ENCODE results near the gene DHRSX. TPM values are rescaled to one million over a fixed set of nuclear protein-coding genes. Genes with fewer than 3 reads are reported as not detected.
"Not testable (repeated sequence)": the region's sequence is repeated elsewhere in the genome, so short reads cannot be mapped to it uniquely, and the experiment has no call there.

DHRSX gene
- total RNA-seq, 2 experiments from 2014 or later, result 13.8 to 17.7 TPM

- H3K36me3 Mint-ChIP-seq (ENCODE audit: low read depth), result peaks cover 42% of the 10 kb centered on the region
- DNase-seq, result no peak
- CTCF ChIA-PET, result no interaction called here
Observed at GRCh38 chrX:2263203-2263602, 237.6 kb downstream of the DHRSX start.

GRCh38 chrX:2262668-2263055 is 238.1 kb downstream of the DHRSX start:
- H3K27me3 Mint-ChIP-seq, result no peaks in the 10 kb centered on the region
- H3K27ac Mint-ChIP-seq, result no peak overlapping the region
- DNase-seq, result no peak
- POLR2A ChIA-PET, result no interaction called here
- ATAC-seq, result no peak
- intact Hi-C loops (cut with DNase I, micrococcal nuclease), result no loop called here
- H3K4me1 Mint-ChIP-seq, result no peaks in the 10 kb centered on the region
- CTCF ChIA-PET, result no interaction called here
- H3K36me3 Mint-ChIP-seq (ENCODE audit: low read depth), result peaks cover 47% of the 10 kb centered on the region
- no peak overlapping the region for H3K4me3 Mint-ChIP-seq
- peaks cover 7% of the 10 kb centered on the region for H3K9me3 Mint-ChIP-seq (ENCODE audit: low read depth)

More at GRCh38 chrX:2263203-2263602, 237.6 kb downstream of the DHRSX start:
- Mint-ChIP-seq H3K27me3 (no peaks in the 10 kb centered on the region), H3K27ac (no peak overlapping the region), H3K9me3 (ENCODE audit: low read depth) (peaks cover 3% of the 10 kb centered on the region), H3K4me3 (no peak overlapping the region), H3K4me1 (no peaks in the 10 kb centered on the region)
- POLR2A ChIA-PET, result no interaction called here
- no peak for ATAC-seq
- intact Hi-C loops (cut with DNase I, micrococcal nuclease), result no loop called here

GRCh38 chrX:2261831-2262667 is 238.7 kb downstream of the DHRSX start:
- POLR2A ChIA-PET, result no interaction called here
- H3K27me3 Mint-ChIP-seq, result no peaks in the 10 kb centered on the region
- no peak for DNase-seq
- no peaks in the 10 kb centered on the region for H3K4me1 Mint-ChIP-seq
- H3K36me3 Mint-ChIP-seq (ENCODE audit: low read depth), result peaks cover 47% of the 10 kb centered on the region
- no peak overlapping the region for H3K4me3 Mint-ChIP-seq
- H3K27ac Mint-ChIP-seq, result no peak overlapping the region
- no peak for ATAC-seq
- intact Hi-C loops (cut with DNase I, micrococcal nuclease), result no loop called here
- H3K9me3 Mint-ChIP-seq (ENCODE audit: low read depth), result peaks cover 9% of the 10 kb centered on the region
- CTCF ChIA-PET, result no interaction called here

- no peak for DNase-seq
- no peaks in the 10 kb centered on the region for H3K4me1 Mint-ChIP-seq
- H3K9me3 Mint-ChIP-seq (ENCODE audit: low read depth), result peaks cover 30% of the 10 kb centered on the region
- CTCF ChIA-PET, result no interaction called here
- H3K27me3 Mint-ChIP-seq, result no peaks in the 10 kb centered on the region
- no peak for ATAC-seq
- intact Hi-C loops (cut with DNase I, micrococcal nuclease), result no loop called here
- peaks cover 36% of the 10 kb centered on the region for H3K36me3 Mint-ChIP-seq (ENCODE audit: low read depth)
- H3K27ac Mint-ChIP-seq, result no peak overlapping the region
- no peak overlapping the region for H3K4me3 Mint-ChIP-seq
- POLR2A ChIA-PET, result no interaction called here
Observed at GRCh38 chrX:2252331-2253065, 248.3 kb downstream of the DHRSX start.

- Mint-ChIP-seq H3K4me1 (no peaks in the 10 kb centered on the region), H3K9me3 (ENCODE audit: low read depth) (peaks cover 31% of the 10 kb centered on the region), H3K36me3 (ENCODE audit: low read depth) (peaks cover 33% of the 10 kb centered on the region), H3K27me3 (no peaks in the 10 kb centered on the region), H3K27ac (no peak overlapping the region), H3K4me3 (no peak overlapping the region)
- POLR2A ChIA-PET, result no interaction called here
- ATAC-seq (no peak), DNase-seq (no peak)
- intact Hi-C loops (cut with DNase I, micrococcal nuclease), result no loop called here
- CTCF ChIA-PET, result no interaction called here
Observed at GRCh38 chrX:2251211-2251610, 249.6 kb downstream of the DHRSX start.

- peaks cover 53% of the 10 kb centered on the region for H3K36me3 Mint-ChIP-seq (ENCODE audit: low read depth)
Observed at GRCh38 chrX:2243913-2244460, 256.8 kb downstream of the DHRSX start.

GRCh38 chrX:2242980-2243379 is 257.8 kb downstream of the DHRSX start:
- Mint-ChIP-seq H3K27me3 (no peaks in the 10 kb centered on the region), H3K27ac (no peak overlapping the region), H3K9me3 (ENCODE audit: low read depth) (peaks cover 17% of the 10 kb centered on the region), H3K4me3 (no peak overlapping the region), H3K4me1 (no peaks in the 10 kb centered on the region), H3K36me3 (ENCODE audit: low read depth) (peaks cover 51% of the 10 kb centered on the region)
- CTCF ChIA-PET, result no interaction called here
- intact Hi-C loops (cut with DNase I, micrococcal nuclease), result no loop called here
- POLR2A ChIA-PET, result no interaction called here
- no peak for DNase-seq
- no peak for ATAC-seq

More at GRCh38 chrX:2243913-2244460, 256.8 kb downstream of the DHRSX start:
- intact Hi-C loops (cut with DNase I, micrococcal nuclease), result no loop called here
- ATAC-seq (no peak), DNase-seq (no peak)
- Mint-ChIP-seq H3K4me3 (no peak overlapping the region), H3K27me3 (no peaks in the 10 kb centered on the region), H3K4me1 (no peaks in the 10 kb centered on the region), H3K27ac (no peak overlapping the region), H3K9me3 (ENCODE audit: low read depth) (peaks cover 21% of the 10 kb centered on the region)
- ChIA-PET POLR2A (no interaction called here), CTCF (no interaction called here)

GRCh38 chrX:2242326-2242725 is 258.4 kb downstream of the DHRSX start:
- H3K27me3 Mint-ChIP-seq, result no peaks in the 10 kb centered on the region
- ATAC-seq (no peak), DNase-seq (no peak)
- peaks cover 17% of the 10 kb centered on the region for H3K9me3 Mint-ChIP-seq (ENCODE audit: low read depth)
- H3K4me3 Mint-ChIP-seq, result no peak overlapping the region
- no peak overlapping the region for H3K27ac Mint-ChIP-seq
- H3K4me1 Mint-ChIP-seq, result no peaks in the 10 kb centered on the region
- ChIA-PET POLR2A (no interaction called here), CTCF (no interaction called here)
- intact Hi-C loops (cut with DNase I, micrococcal nuclease), result no loop called here
- peaks cover 54% of the 10 kb centered on the region for H3K36me3 Mint-ChIP-seq (ENCODE audit: low read depth)

- H3K4me1 Mint-ChIP-seq; ATAC-seq; H3K27me3 Mint-ChIP-seq; H3K27ac Mint-ChIP-seq; H3K4me3 Mint-ChIP-seq; CTCF ChIA-PET; intact Hi-C loops (cut with DNase I, micrococcal nuclease); DNase-seq; POLR2A ChIA-PET: not testable (repeated sequence)
- peaks cover 14% of the 10 kb centered on the region for H3K9me3 Mint-ChIP-seq (ENCODE audit: low read depth)
- H3K36me3 Mint-ChIP-seq (ENCODE audit: low read depth), result peaks cover 57% of the 10 kb centered on the region
Observed at GRCh38 chrX:2241496-2241895, 259.3 kb downstream of the DHRSX start.

GRCh38 chrX:2240761-2241160 is 260.0 kb downstream of the DHRSX start:
- H3K4me3 Mint-ChIP-seq; intact Hi-C loops (cut with DNase I, micrococcal nuclease): not testable (repeated sequence)

GRCh38 chrX:2237976-2238375 is 262.8 kb downstream of the DHRSX start:
- POLR2A ChIA-PET, result no interaction called here
- intact Hi-C loops (cut with DNase I, micrococcal nuclease), result no loop called here
- H3K36me3 Mint-ChIP-seq (ENCODE audit: low read depth), result peaks cover 64% of the 10 kb centered on the region

More at GRCh38 chrX:2240761-2241160, 260.0 kb downstream of the DHRSX start:
- H3K27ac Mint-ChIP-seq, POLR2A ChIA-PET, DNase-seq, CTCF ChIA-PET, ATAC-seq, H3K4me1 Mint-ChIP-seq, H3K27me3 Mint-ChIP-seq: not testable (repeated sequence)
- Mint-ChIP-seq H3K36me3 (ENCODE audit: low read depth) (peaks cover 57% of the 10 kb centered on the region), H3K9me3 (ENCODE audit: low read depth) (peaks cover 14% of the 10 kb centered on the region)

More at GRCh38 chrX:2237976-2238375, 262.8 kb downstream of the DHRSX start:
- H3K27ac Mint-ChIP-seq, result no peak overlapping the region
- H3K4me1 Mint-ChIP-seq, result peaks cover 3% of the 10 kb centered on the region
- no peak for DNase-seq
- ATAC-seq, result no peak
- peaks cover 8% of the 10 kb centered on the region for H3K9me3 Mint-ChIP-seq (ENCODE audit: low read depth)
- H3K27me3 Mint-ChIP-seq, result no peaks in the 10 kb centered on the region
- no peak overlapping the region for H3K4me3 Mint-ChIP-seq
- CTCF ChIA-PET, result no interaction called here
